Mononuclear cell (primary cell): ENCODE results near the gene GPATCH1. TPM values are rescaled to one million over a fixed set of nuclear protein-coding genes. Genes with fewer than 3 reads are reported as not detected.

Experiments
- H3K27me3 ChIP-seq: 2 replicates; pipeline ENCODE4 v1.6.0; 2011; ENCODE audit warnings: low read length, control low read depth; ENCODE audit not compliant: insufficient read depth
- H3K4me1 ChIP-seq: 2 replicates; pipeline ENCODE4 v1.5.1; 2011; ENCODE audit warnings: mild to moderate bottlenecking, low read length, control low read depth; ENCODE audit not compliant: insufficient read depth
- H3K4me3 ChIP-seq: 2 replicates; pipeline ENCODE4 v1.5.1; 2011; ENCODE audit warnings: mild to moderate bottlenecking, low read length, moderate library complexity
- H3K9me3 ChIP-seq: 2 replicates; pipeline ENCODE4 v1.5.1; 2011; ENCODE audit warnings: low read depth, mild to moderate bottlenecking, control low read depth, low read length
- total RNA-seq: library from RNA; depleted of rRNA; stranded (reverse); fragments of >200 nt; gene quantifications from one replicate; pipeline ENCODE4 v1.2.3, GENCODE V29; 2012

The GPATCH1 gene
- total RNA-seq, 1 donor: 5.4 TPM

DNA sequence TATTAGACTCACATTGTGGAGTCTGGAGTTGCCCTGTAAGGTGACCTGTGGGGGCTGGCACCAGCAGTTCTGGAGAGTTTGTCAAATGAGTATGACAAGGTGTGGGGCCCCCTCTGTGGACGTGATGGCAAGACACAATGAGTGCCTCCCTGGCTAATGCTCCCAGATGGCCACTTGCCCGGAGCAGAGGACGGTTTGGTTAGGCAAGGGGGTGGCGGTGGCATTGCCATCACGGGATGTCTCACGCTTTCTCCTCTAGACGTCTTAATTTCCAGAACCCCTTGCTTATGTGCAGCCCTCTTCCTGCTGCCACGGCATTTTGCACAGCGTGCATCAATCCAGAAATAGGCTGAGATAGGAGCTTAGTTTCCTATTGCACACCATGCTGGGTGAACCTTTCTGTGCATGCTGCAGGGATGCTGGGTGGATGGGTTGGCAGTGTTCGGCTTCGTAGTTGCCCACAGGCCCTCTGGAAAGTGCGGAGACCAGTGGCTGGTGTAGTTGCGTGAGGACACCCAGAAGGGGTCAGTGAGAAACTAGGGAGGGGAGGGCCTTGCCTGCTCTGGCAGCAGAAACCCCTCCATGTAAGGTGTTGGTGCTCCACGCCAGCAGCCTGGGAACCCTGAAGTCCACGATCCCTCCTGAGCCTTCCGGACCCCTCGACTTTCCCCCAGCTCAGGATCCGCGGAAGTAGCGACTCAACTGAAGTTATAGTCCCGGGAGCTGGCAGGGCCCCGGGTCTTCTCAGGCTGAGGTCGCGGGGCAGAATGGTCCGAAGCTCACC, 95.1 kb downstream of the GPATCH1 start:
- no peaks in the 10 kb centered on the region for H3K9me3 ChIP-seq
- peak overlapping the region; percentile 89 for H3K4me3 ChIP-seq
- no peaks in the 10 kb centered on the region for H3K27me3 ChIP-seq
- peaks cover 54% of the 10 kb centered on the region for H3K4me1 ChIP-seq

DNA sequence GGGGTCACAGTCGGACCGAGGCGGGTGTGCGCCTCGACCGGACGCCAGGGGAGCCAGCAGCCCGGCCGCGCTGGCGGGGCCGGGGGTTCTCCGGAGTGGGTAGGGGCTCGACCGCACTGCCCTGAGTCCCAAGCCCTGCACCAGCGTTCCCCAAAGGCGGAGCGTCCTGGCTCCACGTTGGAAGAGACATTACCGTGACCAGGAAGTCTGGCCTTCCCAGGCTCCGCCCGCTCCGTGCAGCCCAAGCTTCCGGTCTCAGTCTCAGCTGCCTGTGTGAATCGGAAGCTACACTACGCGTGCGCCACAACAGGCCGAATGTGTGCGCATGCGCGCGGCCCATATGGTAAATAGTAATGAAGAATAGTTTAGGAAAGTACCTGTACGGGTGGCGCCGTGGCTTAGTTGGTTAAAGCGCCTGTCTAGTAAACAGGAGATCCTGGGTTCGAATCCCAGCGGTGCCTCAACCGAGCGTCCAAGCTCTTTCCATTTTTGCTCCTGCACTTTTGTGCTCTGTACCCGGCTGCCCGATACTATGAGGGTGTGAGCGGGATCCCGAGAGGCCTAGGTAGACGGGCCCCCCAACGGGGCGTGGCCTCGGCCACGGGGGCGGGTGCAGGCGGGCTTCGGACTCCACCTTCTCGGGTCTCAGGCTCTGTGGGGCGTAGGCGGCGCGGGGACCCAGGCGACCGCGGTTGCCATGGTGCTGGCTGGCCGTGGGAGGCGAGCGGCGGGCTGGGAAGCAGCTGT, 95.9 kb downstream of the GPATCH1 start:
- H3K9me3 ChIP-seq: no peaks in the 10 kb centered on the region
- peaks cover 54% of the 10 kb centered on the region for H3K4me1 ChIP-seq
- H3K4me3 ChIP-seq: peak overlapping the region; percentile 89
- H3K27me3 ChIP-seq: no peaks in the 10 kb centered on the region

DNA sequence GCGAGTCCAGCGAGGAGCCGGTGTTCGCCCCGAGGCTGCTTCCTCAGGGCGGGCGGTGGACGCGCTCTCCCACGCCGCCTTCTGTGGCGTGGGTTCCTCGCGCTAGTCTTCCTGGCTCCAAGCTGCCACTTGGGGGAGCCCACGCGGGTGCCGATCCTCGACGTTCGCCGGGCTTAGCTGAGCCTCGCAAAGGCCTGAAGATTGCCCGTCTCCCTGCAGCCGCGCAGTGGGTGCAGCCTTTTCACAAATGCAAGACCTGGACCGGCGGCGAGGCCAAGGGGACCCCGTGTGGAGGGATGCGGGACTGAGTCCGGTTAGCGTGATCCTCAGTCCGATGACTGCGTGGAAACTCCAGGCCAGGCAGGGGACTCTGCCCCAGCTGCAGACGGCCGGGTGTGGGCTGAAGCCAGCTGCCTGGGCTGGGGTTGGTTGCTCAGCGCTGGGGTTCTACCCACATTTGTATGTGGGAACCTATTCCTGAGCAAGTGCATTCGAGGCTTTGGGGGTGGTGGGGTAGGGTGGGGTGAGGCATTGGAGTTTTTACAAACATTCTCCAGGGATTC, 96.5 kb downstream of the GPATCH1 start:
- peak overlapping the region; percentile 89 for H3K4me3 ChIP-seq
- H3K27me3 ChIP-seq: no peaks in the 10 kb centered on the region
- H3K4me1 ChIP-seq: peaks cover 49% of the 10 kb centered on the region
- no peaks in the 10 kb centered on the region for H3K9me3 ChIP-seq

Other genes with a start within 250 kb of the GPATCH1 start
- not detected for gene SLC7A9, start 211.4 kb upstream of the GPATCH1 start, total RNA-seq
- 2.2 TPM for gene CEP89, start 109.2 kb upstream of the GPATCH1 start, total RNA-seq
- gene FAAP24, start 108.9 kb upstream of the GPATCH1 start, total RNA-seq: 0.42 TPM
- 0.31 TPM for gene RHPN2, start 16.3 kb upstream of the GPATCH1 start, total RNA-seq
- not detected for gene WDR88, start 50.9 kb downstream of the GPATCH1 start, total RNA-seq
- gene LRP3, start 113.1 kb downstream of the GPATCH1 start, total RNA-seq: 3.8 TPM
- not detected for gene SLC7A10, start 144.7 kb downstream of the GPATCH1 start, total RNA-seq
- 19.8 TPM for gene CEBPA, start 221.4 kb downstream of the GPATCH1 start, total RNA-seq